RWPE1 (cell line): ENCODE measurements around the gene GAP43.

ENCODE experiments used
- CTCF ChIA-PET: fragments of 350-600 bp; sonication (Branson Sonifier 250); formaldehyde crosslinking; extraction: SDS; loops from one replicate; lab custom pipeline; 2021; lab: Yijun Ruan, JAX
- POLR2A ChIA-PET: fragments of 400-600 bp; formaldehyde crosslinking; extraction: SDS; loops from one replicate; lab custom pipeline; 2020; ENCODE audit warnings: antibody characterized with exemption; ENCODE audit not compliant: low non-redundant PET; lab: Yijun Ruan, JAX
- DNase-seq: peaks from one replicate; pipeline ENCODE4 v3.0.0; 2012; ENCODE audit warnings: low spot score
- H3K27ac ChIP-seq: fragments of 450-650 bp; 2 replicates; pipeline ENCODE4 v1.5.1; 2017
- CTCF ChIP-seq: fragments of 450-650 bp; conservative IDR thresholded peaks from 2 replicates; pipeline ENCODE4 v1.5.1; 2017; ENCODE audit warnings: low read depth, mild to moderate bottlenecking

GAP43 gene

GRCh38 chr3:115695090-115695489 is 71.8 kb downstream of the GAP43 start:
- CTCF ChIA-PET = no interaction called here
- no peak overlapping the region for H3K27ac ChIP-seq
- TF ChIP-seq CTCF = no peak
- no peak for DNase-seq
- POLR2A ChIA-PET = no interaction called here

GRCh38 chr3:115697263-115698053 is 74.1 kb downstream of the GAP43 start:
- TF ChIP-seq CTCF = no peak
- DNase-seq = no peak
- no peak overlapping the region for H3K27ac ChIP-seq
- ChIA-PET CTCF (interaction anchor here (0.5 kb wide), 1 partner anchor 488 kb away, joined by 4 read pairs; no protein-coding TSS in a partner anchor), POLR2A (no interaction called here)

- no peak overlapping the region for H3K27ac ChIP-seq
- CTCF ChIA-PET = no interaction called here
- POLR2A ChIA-PET = no interaction called here
- TF ChIP-seq CTCF = no peak
- DNase-seq = no peak
Observed at GRCh38 chr3:115698851-115699591, 75.7 kb downstream of the GAP43 start.

- DNase-seq = no peak
- POLR2A ChIA-PET = no interaction called here
- no peak for TF ChIP-seq CTCF
- CTCF ChIA-PET = no interaction called here
- no peak overlapping the region for H3K27ac ChIP-seq
Observed at GRCh38 chr3:115699706-115700105, 76.4 kb downstream of the GAP43 start.

- H3K27ac ChIP-seq = no peak overlapping the region
- no peak for DNase-seq
- TF ChIP-seq CTCF = no peak
- POLR2A ChIA-PET = no interaction called here
- CTCF ChIA-PET = no interaction called here
Observed at GRCh38 chr3:115702598-115702997, 79.3 kb downstream of the GAP43 start.

- POLR2A ChIA-PET = no interaction called here
- CTCF ChIA-PET = interaction anchor here (0.6 kb wide), 1 partner anchor 458 kb away, joined by 9 read pairs; no protein-coding TSS in a partner anchor
- no peak for TF ChIP-seq CTCF
Observed at GRCh38 chr3:115704661-115705338, 81.5 kb downstream of the GAP43 start.

More at GRCh38 chr3:115704661-115705338, 81.5 kb downstream of the GAP43 start:
- no peak for DNase-seq
- no peak overlapping the region for H3K27ac ChIP-seq
